CD1c-positive myeloid dendritic cell (primary cell): ENCODE measurements around the gene FXYD6.

Experiments
- DNase-seq: peaks from one replicate; pipeline ENCODE4 v3.0.0-alpha.2; 2016; ENCODE audit errors: extremely low spot score

Gene FXYD6

GRCh38 chr11:117794135-117794534, 82.3 kb downstream of the FXYD6 start:
- DNase-seq, result no peak

GRCh38 chr11:117793583-117793982, 82.9 kb downstream of the FXYD6 start:
- DNase-seq, result no peak

GRCh38 chr11:117792992-117793391, 83.5 kb downstream of the FXYD6 start:
- no peak for DNase-seq

GRCh38 chr11:117792241-117792640, 84.2 kb downstream of the FXYD6 start:
- DNase-seq, result no peak

GRCh38 chr11:117790279-117790678, 86.2 kb downstream of the FXYD6 start:
- no peak for DNase-seq

- DNase-seq, result no peak
Observed at GRCh38 chr11:117789241-117789640, 87.2 kb downstream of the FXYD6 start.
